ENCODE data around the gene C12orf60.

The C12orf60 gene

GRCh38 chr12:14871886-14872285, 68.4 kb downstream of the C12orf60 start:
- no CpG with 5 or more reads among the region's 1 CpG for WGBS (ENCODE audit: insufficient coverage, insufficient read length)

GRCh38 chr12:14873440-14874185, 70.1 kb downstream of the C12orf60 start:
- Histone ChIP-seq H3K9me3 (ENCODE audit: control insufficient read depth, insufficient read depth, low read length) (no peaks in the 10 kb centered on the region), H3K36me3 (ENCODE audit: control insufficient read depth, insufficient read depth, low read length) (no peaks in the 10 kb centered on the region), H3K4me3 (ENCODE audit: low read length) (no peak overlapping the region), H3K4me1 (ENCODE audit: control insufficient read depth, insufficient read depth, low read length) (no peaks in the 10 kb centered on the region), H3K27ac (ENCODE audit: low read length) (no peak overlapping the region), H3K27me3 (ENCODE audit: control insufficient read depth, insufficient read depth, low read length) (no peaks in the 10 kb centered on the region)
- WGBS (ENCODE audit: insufficient coverage, insufficient read length), result no CpG with 5 or more reads among the region's 1 CpG
- DNase-seq (ENCODE audit: low read depth, low spot score), result no peak

More at GRCh38 chr12:14871886-14872285, 68.4 kb downstream of the C12orf60 start:
- Histone ChIP-seq H3K4me1 (ENCODE audit: control insufficient read depth, insufficient read depth, low read length) (no peaks in the 10 kb centered on the region), H3K36me3 (ENCODE audit: control insufficient read depth, insufficient read depth, low read length) (no peaks in the 10 kb centered on the region), H3K27me3 (ENCODE audit: control insufficient read depth, insufficient read depth, low read length) (no peaks in the 10 kb centered on the region), H3K9me3 (ENCODE audit: control insufficient read depth, insufficient read depth, low read length) (peaks cover under 1% of the 10 kb centered on the region; the same call in 1 of the 2 replicates), H3K4me3 (ENCODE audit: low read length) (no peak overlapping the region), H3K27ac (ENCODE audit: low read length) (no peak overlapping the region)
- DNase-seq (ENCODE audit: low read depth, low spot score), result no peak

All from iPS DF 6.9 (cell line).